SK-N-SH (cell line): ENCODE data around the gene SIX2. TPM values are rescaled to one million over a fixed set of nuclear protein-coding genes. Genes with fewer than 3 reads are reported as not detected.

Experiments
- CTCF ChIA-PET: fragments of 300-600, 350-600 bp; formaldehyde crosslinking; extraction: SDS; loops from one replicate; lab custom pipeline; 2021; lab: Yijun Ruan, JAX
- POLR2A ChIA-PET: fragments of 350-600 bp; sonication (Branson Sonifier 250); formaldehyde crosslinking; extraction: SDS; loops from one replicate; lab custom pipeline; 2020; ENCODE audit warnings: antibody characterized with exemption, inconsistent platforms; lab: Yijun Ruan, JAX
- DNase-seq: peaks from one replicate; pipeline ENCODE4 v3.0.0; 2012
- H2AFZ ChIP-seq: fragments of 200-600 bp; sonication (generic); 2 replicates; pipeline ENCODE4 v1.8.1; 2016; ENCODE audit warnings: antibody characterized with exemption, mild to moderate bottlenecking, low read depth
- H3F3A ChIP-seq: fragments of 200-600 bp; sonication (generic); replicated peaks from 2 replicates; pipeline ENCODE3; 2016; ENCODE audit warnings: antibody characterized with exemption, mild to moderate bottlenecking; ENCODE audit not compliant: insufficient read depth
- H3K27ac ChIP-seq, 2 experiments: fragments of 200-500 bp in 1 of 2; fragments of 200-600 bp in 1 of 2; sonication (Bioruptor generic) in 1 of 2; sonication (generic), shearing (Covaris generic) in 1 of 2; 2 replicates each; pipeline versions ENCODE4 v1.5.1 to v1.6.1; 2014 to 2016; ENCODE audit warnings: low read depth in 2 of 2, inconsistent platforms in 1 of 2, low read length in 1 of 2, mild to moderate bottlenecking in 1 of 2, mixed read lengths in 1 of 2
- H3K27me3 ChIP-seq: fragments of 200-600 bp; sonication (generic), shearing (Covaris generic); 2 replicates; pipeline ENCODE4 v1.6.1; 2016; ENCODE audit warnings: mixed run types; ENCODE audit not compliant: insufficient read depth
- H3K36me3 ChIP-seq, 2 experiments: fragments of 200-500 bp in 1 of 2; fragments of 200-600 bp in 1 of 2; sonication (Bioruptor generic) in 1 of 2; sonication (generic) in 1 of 2; replicated peaks in 1 of 2; 2 replicates each; pipeline versions ENCODE3 to v1.5.1; 2014 to 2016; ENCODE audit warnings: low read length in 1 of 2, mild to moderate bottlenecking in 1 of 2; ENCODE audit not compliant: insufficient read depth in 2 of 2, control insufficient read depth in 1 of 2
- H3K4me1 ChIP-seq, 2 experiments: fragments of 200-500 bp in 1 of 2; fragments of 200-600 bp in 1 of 2; sonication (Bioruptor generic) in 1 of 2; sonication (generic), shearing (Covaris generic) in 1 of 2; 2 replicates each; pipeline versions ENCODE4 v1.5.1 to v1.6.1; 2014 to 2016; ENCODE audit warnings: low read depth in 1 of 2, low read length in 1 of 2, mixed run types in 1 of 2; ENCODE audit not compliant: insufficient read depth in 2 of 2, control insufficient read depth in 1 of 2
- H3K4me2 ChIP-seq: fragments of 200-600 bp; sonication (generic), shearing (Covaris generic); 2 replicates; pipeline ENCODE4 v1.6.1; 2017; ENCODE audit warnings: mixed run types
- H3K4me3 ChIP-seq, 2 experiments: fragments of 200-500 bp in 1 of 2; fragments of 200-600 bp in 1 of 2; sonication (Bioruptor generic) in 1 of 2; sonication (generic), shearing (Covaris generic) in 1 of 2; 2 replicates each; pipeline versions ENCODE4 v1.5.1 to v1.8.1; 2014 to 2016; ENCODE audit warnings: low read depth in 2 of 2, inconsistent platforms in 1 of 2, low read length in 1 of 2, mild to moderate bottlenecking in 1 of 2, mixed read lengths in 1 of 2, moderate library complexity in 1 of 2
- H3K79me2 ChIP-seq: fragments of 200-600 bp; sonication (generic); 2 replicates; pipeline ENCODE4 v1.8.1; 2017; ENCODE audit warnings: mild to moderate bottlenecking; ENCODE audit not compliant: insufficient read depth
- H3K9ac ChIP-seq: fragments of 200-600 bp; sonication (generic); 2 replicates; pipeline ENCODE4 v1.6.1; 2017; ENCODE audit warnings: mixed run types
- H3K9me2 ChIP-seq: fragments of 200-600 bp; sonication (generic); 2 replicates; pipeline ENCODE4 v1.6.1; 2017; ENCODE audit warnings: mixed run types
- H3K9me3 ChIP-seq: fragments of 200-600 bp; sonication (generic); 2 replicates; pipeline ENCODE4 v1.6.1; 2017; ENCODE audit warnings: mixed run types, mild to moderate bottlenecking, moderate library complexity
- H4K20me1 ChIP-seq: fragments of 200-600 bp; sonication (generic); 2 replicates; pipeline ENCODE4 v1.6.1; 2017; ENCODE audit warnings: mild to moderate bottlenecking, mixed run types; ENCODE audit not compliant: insufficient read depth
- EP300 ChIP-seq, 2 experiments: IDR thresholded peaks; 2 replicates each; pipeline versions ENCODE4 v1.4.0 to v1.6.1; 2012; ENCODE audit warnings: borderline replicate concordance in 1 of 2, low read depth in 1 of 2, low read length in 1 of 2
- EZH2phosphoT487 ChIP-seq: fragments of 200-600 bp; sonication (generic); IDR thresholded peaks from 2 replicates; pipeline ENCODE4 v1.6.1; 2017; ENCODE audit warnings: low read depth, mixed run types, mild to moderate bottlenecking, antibody characterized with exemption, moderate library complexity, borderline replicate concordance
- FOSL2 ChIP-seq: IDR thresholded peaks from 2 replicates; pipeline ENCODE4 v1.4.0; 2012; ENCODE audit warnings: low read depth, mild to moderate bottlenecking, moderate library complexity, borderline replicate concordance
- JUND ChIP-seq: IDR thresholded peaks from 2 replicates; pipeline ENCODE4 v1.4.0; 2012
- MEF2A ChIP-seq: IDR thresholded peaks from 2 replicates; pipeline ENCODE4 v1.4.0; 2012; ENCODE audit warnings: low read depth, borderline replicate concordance
- NFIC ChIP-seq: IDR thresholded peaks from 2 replicates; pipeline ENCODE4 v1.4.0; 2012; ENCODE audit warnings: borderline replicate concordance
- PBX3 ChIP-seq: IDR thresholded peaks from 2 replicates; pipeline ENCODE4; 2012
- POLR2AphosphoS5 ChIP-seq: IDR thresholded peaks from 2 replicates; pipeline ENCODE4 v1.6.1; 2012; ENCODE audit warnings: low read depth, low read length
- RAD21 ChIP-seq: IDR thresholded peaks from 2 replicates; pipeline ENCODE4 v1.6.1; 2012; ENCODE audit warnings: mild to moderate bottlenecking, low read length
- RCOR1 ChIP-seq: fragments of 150-350 bp; IDR thresholded peaks from 2 replicates; pipeline ENCODE4 v1.6.1; 2017; ENCODE audit warnings: antibody characterized with exemption, low read length
- REST ChIP-seq: IDR thresholded peaks from 2 replicates; pipeline ENCODE4 v1.6.1; 2012; ENCODE audit warnings: mild to moderate bottlenecking, low read depth, low read length, moderate library complexity
- RFX5 ChIP-seq: IDR thresholded peaks from 2 replicates; pipeline ENCODE4 v1.6.1; 2012; ENCODE audit warnings: mild to moderate bottlenecking, improper control_type of control experiment, low read length
- USF1 ChIP-seq: IDR thresholded peaks from 2 replicates; pipeline ENCODE4 v1.4.0; 2012; ENCODE audit warnings: low read depth, borderline replicate concordance
- YY1 ChIP-seq: IDR thresholded peaks from 2 replicates; pipeline ENCODE4 v1.4.0; 2012; ENCODE audit warnings: low read depth, mild to moderate bottlenecking
- ZBTB33 ChIP-seq: IDR thresholded peaks from 2 replicates; pipeline ENCODE4 v1.4.0; 2012; ENCODE audit warnings: low read depth, borderline replicate concordance
- WGBS: methylation state at CpG from one replicate; pipeline ENCODE4 v1.1.6; 2017; ENCODE audit warnings: low lambda C conversion rate; 5-methylcytosine and 5-hydroxymethylcytosine counted together
- polyA plus RNA-seq, 3 experiments: library from polyadenylated mRNA; depleted of rRNA; stranded (reverse); fragments of >200 nt; gene quantifications; 2 replicates each; pipeline ENCODE4 v1.2.3, GENCODE V29; 2012
- TF ChIP-seq, protein P1 (sequence below): IDR thresholded peaks from 2 replicates; pipeline ENCODE4 v1.4.0; 2012; ENCODE audit warnings: low read depth

SIX2 gene
- polyA plus RNA-seq, 1 of the 3 experiments (the other 2 are of a cell fraction) = 0.76 TPM

GRCh38 chr2:45009928-45010701 is 863 bp upstream of the SIX2 start:
- Histone ChIP-seq H3K4me1 (peaks cover 0 to 15% of the 10 kb centered on the region in 2 experiments; a peak in 1 of 4 replicates), H2AFZ (peak overlapping the region; percentile 67), H3K4me2 (peak overlapping the region; percentile 79), H3K36me3 (no peaks in the 10 kb centered on the region), H3K27me3 (no peaks in the 10 kb centered on the region), H4K20me1 (no peaks in the 10 kb centered on the region), H3K9me3 (no peaks in the 10 kb centered on the region), H3K9ac (peak overlapping the region; percentile 57), H3K79me2 (no peaks in the 10 kb centered on the region), H3K4me3 (peak overlapping the region; percentile 55 to 62), H3F3A (no peaks in the 10 kb centered on the region), H3K9me2 (no peaks in the 10 kb centered on the region), H3K27ac (peak overlapping the region; percentile 17 to 72; a peak in 3 of 4 replicates)
- ChIA-PET CTCF (interaction anchor here (0.9 to 8.5 kb wide), 9 partner anchors 17 to 484 kb away, joined by 3 to 112 read pairs (median 5); no protein-coding TSS in a partner anchor), POLR2A (no interaction called here)
- DNase-seq = peak; percentile 85
- WGBS = 27% methylated on average over 32 of the region's 56 CpGs
- no peak for TF ChIP-seq JUND
- TF ChIP-seq, protein P1, sequence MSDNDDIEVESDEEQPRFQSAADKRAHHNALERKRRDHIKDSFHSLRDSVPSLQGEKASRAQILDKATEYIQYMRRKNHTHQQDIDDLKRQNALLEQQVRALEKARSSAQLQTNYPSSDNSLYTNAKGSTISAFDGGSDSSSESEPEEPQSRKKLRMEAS = peak; percentile 75
- TF ChIP-seq RCOR1 = no peak
- TF ChIP-seq RAD21 = no peak
- no peak for TF ChIP-seq NFIC
- TF ChIP-seq YY1 = 0 out of 2 replicates have a peak, but pooled peaks have one; percentile 21
- TF ChIP-seq EZH2phosphoT487 = no peak
- TF ChIP-seq PBX3 = no peak
- TF ChIP-seq FOSL2 = no peak
- TF ChIP-seq, all 33 proteins: peak for 2

DNA sequence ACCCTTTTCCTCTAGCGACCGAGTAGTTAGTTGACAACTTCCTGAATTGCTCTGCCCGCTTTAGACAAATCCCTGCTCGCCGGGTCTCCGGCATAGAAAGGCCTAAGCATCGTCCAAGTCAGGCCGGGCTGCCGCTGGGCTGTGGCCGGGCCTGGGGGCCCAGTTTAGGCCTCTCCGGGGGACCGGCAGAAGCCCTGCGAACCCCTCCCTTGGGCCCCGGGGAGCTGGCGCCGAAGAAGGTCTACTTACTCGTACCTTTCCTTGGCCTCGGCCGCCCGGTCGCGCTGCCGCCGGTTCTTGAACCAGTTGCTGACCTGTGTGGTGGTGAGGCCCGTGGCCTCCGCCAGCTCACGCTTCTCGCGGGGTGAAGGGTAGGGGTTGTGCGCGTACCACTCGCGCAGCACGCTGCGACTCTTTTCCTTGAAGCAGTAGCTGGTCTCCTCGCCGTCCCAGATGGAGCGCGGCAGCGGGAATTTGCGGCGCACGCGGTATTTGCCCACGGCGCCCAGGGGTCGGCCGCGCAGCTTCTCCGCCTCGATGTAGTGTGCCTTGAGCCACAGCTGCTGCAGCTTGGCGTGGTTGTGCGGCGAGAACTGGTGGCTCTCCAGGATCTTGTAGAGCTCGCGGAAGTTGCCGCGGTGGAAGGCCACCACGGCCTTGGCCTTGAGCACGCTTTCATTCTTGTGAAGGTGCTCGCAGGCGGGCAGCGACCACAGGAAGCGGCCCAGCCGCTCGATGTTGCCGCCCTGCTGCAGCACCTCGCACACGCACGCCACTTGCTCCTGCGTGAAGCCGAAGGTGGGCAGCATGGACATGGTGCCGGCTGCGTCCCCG is 739 bp downstream of the SIX2 start:
- peak; percentile 36 for DNase-seq
- no peak for TF ChIP-seq RFX5
- no peak for TF ChIP-seq USF1
- TF ChIP-seq EP300 (IDR thresholded peaks at IDR 0.05; ENCODE audit: borderline replicate concordance in 1 of 2, low read depth in 1 of 2, low read length in 1 of 2) = no peak
- TF ChIP-seq REST = no peak
- TF ChIP-seq POLR2AphosphoS5 = no peak
- TF ChIP-seq MEF2A = no peak
- TF ChIP-seq ZBTB33 = no peak

More for the DNA sequence above, 739 bp downstream of the SIX2 start:
- Histone ChIP-seq H3K27ac (no peak overlapping the region), H2AFZ (no peak overlapping the region; the same call in 1 of the 2 replicates), H3K4me3 (peak overlapping the region; percentile 55 to 62; a peak in 3 of 4 replicates), H3K4me1 (peaks cover 0 to 13% of the 10 kb centered on the region in 2 experiments; a peak in 1 of 4 replicates), H3K27me3 (no peaks in the 10 kb centered on the region), H3K36me3 (no peaks in the 10 kb centered on the region), H4K20me1 (no peaks in the 10 kb centered on the region), H3K9me2 (no peaks in the 10 kb centered on the region), H3F3A (no peaks in the 10 kb centered on the region), H3K9me3 (no peaks in the 10 kb centered on the region), H3K9ac (no peak overlapping the region), H3K79me2 (no peaks in the 10 kb centered on the region), H3K4me2 (peak overlapping the region; percentile 45)
- WGBS = 97% methylated on average over 36 of the region's 75 CpGs
- ChIA-PET CTCF (interaction anchor here (0.7 to 8.5 kb wide), 12 partner anchors 9 to 486 kb away, joined by 3 to 112 read pairs (median 4); no protein-coding TSS in a partner anchor), POLR2A (no interaction called here)
